Fibroblast of peridontal ligament (primary cell): ENCODE results near the gene BAIAP2L2.
A peak's percentile ranks its signal among the peaks of the same experiment; 100 is the strongest.
"Not testable (repeated sequence)": the region's sequence is repeated elsewhere in the genome, so short reads cannot be mapped to it uniquely, and the experiment has no call there.

ENCODE experiments used
- DNase-seq: peaks from one replicate; pipeline ENCODE4 v3.0.0-alpha.2; 2010; ENCODE audit errors: extremely low read depth

BAIAP2L2 gene

DNA sequence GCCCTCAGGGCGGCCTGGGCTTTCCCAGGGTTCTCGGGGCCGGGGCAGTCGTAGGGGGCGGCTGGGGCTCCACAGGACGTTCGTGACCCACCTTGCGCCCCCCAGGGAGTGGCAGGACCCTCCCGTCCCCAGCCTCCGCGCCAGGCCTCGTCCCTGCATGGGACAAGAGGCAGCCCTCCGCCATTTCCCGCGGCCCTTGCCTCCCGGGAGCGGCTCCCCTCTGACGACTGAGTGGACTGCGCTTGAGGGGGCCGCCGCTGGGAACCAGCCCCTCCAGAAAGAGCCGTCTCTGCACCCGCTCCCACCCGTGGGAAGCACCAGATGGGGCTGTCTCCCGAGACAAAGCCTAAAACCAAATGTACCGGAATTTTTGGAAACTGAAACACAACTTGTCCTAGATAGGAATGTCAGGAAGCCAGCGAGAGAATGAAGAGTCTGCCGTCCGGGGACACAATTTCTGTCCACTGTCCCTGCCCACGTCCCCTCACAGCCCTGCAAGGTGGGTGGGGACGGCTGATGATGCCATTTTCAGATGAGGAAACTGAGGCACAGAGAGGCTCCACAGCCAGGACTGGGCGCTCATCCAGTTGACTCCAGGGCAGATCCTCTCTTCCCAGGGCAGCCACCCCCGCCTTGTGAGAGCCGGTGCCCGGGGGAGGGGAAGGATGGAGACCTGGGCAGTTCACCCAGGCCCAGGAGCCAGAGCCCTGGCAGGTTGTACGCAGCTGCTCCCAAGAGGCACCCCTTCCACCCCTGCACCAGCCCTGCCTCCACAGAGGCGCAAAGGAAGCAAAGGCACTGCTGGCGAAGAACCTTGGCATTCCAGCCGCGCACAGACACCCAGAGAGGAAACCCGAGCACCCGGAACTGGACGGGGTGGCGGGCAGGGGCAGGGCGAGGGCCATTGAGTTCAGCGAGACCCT lies 71.3 kb downstream of the BAIAP2L2 start:
- DNase-seq: peak; percentile 11

- no peak for DNase-seq
These were observed 72.1 kb downstream of the BAIAP2L2 start for GRCh38 chr22:38038426-38038825.

DNA sequence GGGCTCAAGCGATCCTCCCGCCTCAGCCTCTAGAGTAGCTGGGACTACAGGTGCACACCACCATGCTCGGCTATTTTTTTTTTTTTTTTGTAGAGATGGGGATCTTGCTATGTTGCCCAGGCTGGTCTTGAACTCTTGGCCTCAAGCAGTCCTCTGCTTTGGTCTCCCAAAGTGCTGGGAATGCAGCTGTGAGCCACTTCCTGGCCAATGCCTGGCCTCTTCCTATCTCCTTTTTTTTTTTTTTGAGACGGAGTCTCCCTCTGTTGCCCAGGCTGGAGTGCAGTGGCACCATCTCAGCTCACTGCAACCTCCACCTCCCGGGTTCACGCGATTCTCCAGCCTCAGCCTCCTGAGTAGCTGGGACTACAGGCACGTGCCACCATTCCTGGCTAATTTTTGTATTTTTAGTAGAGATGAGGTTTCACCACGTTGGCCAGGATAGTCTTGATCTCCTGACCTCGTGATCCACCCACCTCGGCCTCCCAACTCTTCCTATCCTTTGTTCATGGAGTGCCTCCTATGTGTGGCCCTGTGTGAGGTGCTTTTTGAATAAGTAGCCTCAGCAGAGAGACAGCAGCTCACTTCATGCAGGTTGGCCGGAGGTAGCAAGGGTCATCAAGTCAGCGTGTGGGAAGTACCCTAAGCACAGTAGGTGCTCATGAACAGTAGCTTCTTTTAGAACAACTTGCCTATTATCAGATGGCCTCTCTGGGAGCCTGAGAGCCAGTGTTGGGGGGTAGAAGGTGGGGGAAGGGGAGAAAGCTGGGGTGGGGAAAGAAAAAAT lies 72.9 kb downstream of the BAIAP2L2 start:
- DNase-seq: not testable (repeated sequence)

DNA sequence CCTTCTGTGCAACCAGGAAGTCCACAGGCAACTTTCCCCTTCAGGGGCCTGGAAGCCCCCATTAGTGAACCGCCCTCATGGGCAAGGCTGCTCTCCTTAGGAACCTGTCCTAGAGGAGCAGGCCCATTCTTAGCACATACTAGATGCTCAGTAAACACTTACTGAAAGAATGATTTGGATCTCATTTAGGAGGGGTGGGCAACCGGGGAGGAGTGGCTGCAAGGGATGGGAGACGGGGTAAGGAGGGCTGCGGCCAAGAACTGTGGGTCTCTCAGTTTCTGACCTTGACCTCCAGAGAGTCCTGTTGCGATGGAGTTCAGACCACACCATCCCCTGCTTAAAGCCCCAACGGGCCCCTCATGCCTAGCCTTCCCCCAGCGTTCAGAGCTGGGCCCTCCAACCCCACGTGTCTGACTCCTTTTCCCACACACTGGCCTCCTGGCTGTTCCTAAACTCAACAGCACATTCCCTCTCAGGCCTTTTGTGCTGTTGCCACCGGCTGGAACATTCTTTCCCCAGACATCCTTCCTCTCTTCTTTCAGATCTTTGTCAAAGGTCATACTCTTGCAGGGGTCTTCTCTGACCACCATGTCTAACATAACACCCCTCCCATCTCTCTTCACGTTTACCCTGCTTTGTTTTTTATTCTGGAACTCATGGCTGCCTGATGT lies 74.0 kb downstream of the BAIAP2L2 start:
- no peak for DNase-seq

- no peak for DNase-seq
These were observed 75.0 kb downstream of the BAIAP2L2 start for GRCh38 chr22:38035530-38035885.
